Measurements from ENCODE around the gene CAMTA1.

Gene CAMTA1

GRCh38 chr1:7610106-7610731, 825.0 kb downstream of the CAMTA1 start:
- no peak for DNase-seq (ENCODE audit: low read depth, low spot score)

- DNase-seq (ENCODE audit: low read depth, low spot score), result no peak
These were observed 825.7 kb downstream of the CAMTA1 start for GRCh38 chr1:7610936-7611335.

DNA sequence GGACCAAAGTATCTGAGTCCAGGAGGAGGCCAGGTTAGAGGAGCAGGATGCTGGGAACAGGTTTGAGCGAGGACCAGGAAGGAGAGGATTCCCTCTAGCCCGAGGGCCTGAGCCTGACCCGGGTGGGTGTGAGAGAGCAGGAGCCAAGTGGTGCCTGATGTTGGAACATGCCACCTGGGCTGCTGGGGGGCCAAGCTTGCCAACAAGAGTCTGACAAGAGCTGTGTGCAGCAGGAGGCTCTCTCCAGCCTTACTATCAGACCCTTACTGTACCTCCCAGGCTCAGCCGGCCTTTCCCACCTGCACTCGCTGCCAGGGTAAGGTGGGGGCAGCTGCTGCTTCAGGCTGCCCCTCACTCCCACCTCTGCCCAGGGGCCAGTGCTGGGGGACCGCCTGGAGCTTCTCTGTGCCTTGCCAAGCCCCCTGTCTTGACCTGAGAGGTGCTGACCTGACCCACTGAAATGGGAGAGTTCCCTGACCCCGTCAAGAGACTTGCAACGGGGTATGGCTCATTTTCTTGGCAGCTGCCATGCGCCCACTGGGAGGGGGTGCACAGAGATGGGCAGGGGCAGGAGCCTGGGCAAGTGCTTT, 826.3 kb downstream of the CAMTA1 start:
- no peak for DNase-seq (ENCODE audit: low read depth, low spot score)

DNA sequence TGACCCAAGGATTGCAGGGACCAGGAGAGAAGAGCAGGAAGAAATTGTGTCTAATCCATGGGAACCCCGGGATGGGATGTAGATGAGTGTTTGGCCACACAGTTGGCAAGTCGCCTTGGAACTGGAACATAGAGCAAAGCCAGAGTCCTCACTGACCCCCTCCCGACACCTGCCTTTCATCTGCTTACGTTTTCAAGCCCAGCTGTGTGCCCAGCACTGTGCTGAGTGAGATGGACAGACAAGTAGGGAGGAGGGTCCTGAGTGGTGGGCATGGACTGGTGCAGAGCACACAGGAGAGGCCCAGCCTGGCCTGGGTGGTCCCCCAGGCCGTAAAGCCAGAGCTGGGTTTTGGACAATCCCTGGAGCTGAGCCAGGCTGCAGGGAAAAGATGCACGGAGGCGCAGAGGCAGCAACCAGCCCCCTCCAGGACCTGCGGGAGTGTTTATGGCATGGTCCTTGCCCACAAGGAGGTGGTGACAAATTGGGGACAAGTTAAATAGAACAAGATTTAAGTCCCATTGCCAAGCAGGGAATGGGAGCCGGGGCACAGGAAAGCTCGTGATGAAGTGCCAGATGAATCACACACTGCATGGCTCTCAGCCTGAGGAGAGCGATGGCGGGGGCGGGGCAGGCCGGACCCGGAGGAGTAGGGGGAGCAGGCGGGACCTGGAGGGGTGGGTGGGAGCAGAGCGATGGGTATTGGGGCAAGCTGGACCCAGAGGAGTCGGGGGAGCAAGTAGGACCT, 828.0 kb downstream of the CAMTA1 start:
- DNase-seq (ENCODE audit: low read depth, low spot score), result no peak

DNA sequence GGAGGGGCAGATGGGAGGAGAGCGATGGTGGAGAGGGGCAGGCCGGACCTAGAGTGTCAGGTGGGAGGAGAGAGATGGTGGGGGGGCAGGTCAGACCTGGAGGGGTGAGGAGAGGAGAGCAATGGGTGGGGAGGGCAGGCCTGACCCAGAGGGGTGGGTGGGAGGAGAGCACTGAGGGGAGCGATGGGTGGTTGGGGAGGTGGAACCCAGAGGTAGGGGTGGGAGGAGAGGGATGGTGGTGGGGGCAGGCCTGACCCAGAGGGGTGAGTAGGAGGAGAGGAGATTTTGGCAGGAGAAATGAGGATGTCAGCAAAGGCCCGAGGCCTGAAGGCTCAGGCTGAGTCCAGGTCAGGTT, 828.6 kb downstream of the CAMTA1 start:
- DNase-seq (ENCODE audit: low read depth, low spot score), result no peak

- DNase-seq (ENCODE audit: low read depth, low spot score), result no peak
These were observed 829.4 kb downstream of the CAMTA1 start for GRCh38 chr1:7614576-7615074.

DNA sequence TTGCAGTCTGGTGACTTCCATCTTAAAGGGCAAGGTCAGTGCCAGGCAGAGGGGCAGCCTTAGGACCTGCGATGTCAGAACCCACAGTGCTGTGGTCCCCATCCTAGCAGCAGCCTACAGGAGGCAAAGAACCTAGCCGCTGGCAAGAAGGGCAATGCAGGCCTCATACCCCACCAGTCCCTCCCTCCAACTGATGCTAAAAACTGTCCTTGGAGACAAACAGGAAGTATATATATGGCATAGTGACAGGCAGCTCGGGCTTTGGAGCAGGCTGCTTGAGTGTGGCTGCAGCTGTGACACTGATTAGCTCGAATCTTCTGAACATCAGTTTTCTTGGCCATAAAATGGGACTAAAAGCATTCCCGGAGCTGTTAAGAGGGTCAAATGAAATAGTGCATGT, 829.9 kb downstream of the CAMTA1 start:
- DNase-seq (ENCODE audit: low read depth, low spot score), result no peak

DNA sequence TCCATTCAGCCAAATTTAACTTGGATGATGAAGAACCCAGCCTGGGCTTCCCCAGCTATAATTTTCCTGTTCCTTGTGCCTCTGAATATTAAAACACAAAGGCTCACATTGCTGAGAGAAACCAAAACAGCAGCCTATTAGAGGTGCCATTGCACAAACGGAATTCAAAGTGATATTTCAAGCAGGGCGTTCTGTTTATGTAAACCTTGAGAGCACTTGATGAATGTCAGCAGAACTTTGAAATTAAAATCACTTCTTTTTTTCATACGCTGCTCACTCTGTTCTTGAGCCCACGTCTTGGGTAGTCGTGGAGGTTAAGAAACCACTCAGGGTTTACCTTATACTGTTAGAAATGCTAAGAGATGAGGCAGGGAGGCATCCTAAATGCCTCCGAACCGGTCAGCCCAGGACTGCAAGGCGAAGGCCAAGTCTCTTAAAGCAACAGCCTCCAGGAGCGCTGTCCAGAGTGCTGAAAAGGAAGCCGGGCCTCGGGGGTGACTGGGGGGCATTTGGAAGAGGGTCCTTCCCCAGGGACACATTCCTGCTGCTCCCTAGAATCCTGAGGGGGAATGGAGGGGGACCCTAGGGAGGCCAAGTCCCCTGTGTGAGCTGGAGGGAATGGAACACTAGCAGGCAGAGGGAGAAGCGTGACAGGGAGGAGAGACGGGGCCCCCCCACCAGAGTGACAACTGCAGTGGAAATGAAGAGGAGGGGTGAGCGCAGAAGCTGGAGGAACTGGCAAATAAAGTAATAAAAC, 831.0 kb downstream of the CAMTA1 start:
- no peak for DNase-seq (ENCODE audit: low read depth, low spot score)

DNA sequence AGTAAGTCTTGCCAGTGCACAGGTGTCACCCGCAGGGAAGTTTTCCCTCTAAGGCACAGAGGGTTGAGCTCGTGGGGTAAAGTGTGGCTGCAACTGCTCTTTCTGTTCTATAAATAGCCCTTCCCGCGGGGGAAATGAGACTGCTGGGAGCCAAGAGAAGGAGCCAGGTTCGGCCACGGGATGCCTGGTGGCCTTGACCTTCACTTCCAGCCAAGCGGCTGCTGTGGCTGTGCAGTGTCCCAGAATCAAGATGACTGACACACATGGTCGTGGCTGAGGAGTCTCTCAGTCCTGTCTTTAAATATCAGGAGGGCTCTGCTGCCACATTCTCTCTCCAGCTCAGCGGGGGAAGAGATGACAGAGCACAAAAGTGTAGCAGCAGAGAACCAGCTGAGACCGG, 831.7 kb downstream of the CAMTA1 start:
- no peak for DNase-seq (ENCODE audit: low read depth, low spot score)

DNA sequence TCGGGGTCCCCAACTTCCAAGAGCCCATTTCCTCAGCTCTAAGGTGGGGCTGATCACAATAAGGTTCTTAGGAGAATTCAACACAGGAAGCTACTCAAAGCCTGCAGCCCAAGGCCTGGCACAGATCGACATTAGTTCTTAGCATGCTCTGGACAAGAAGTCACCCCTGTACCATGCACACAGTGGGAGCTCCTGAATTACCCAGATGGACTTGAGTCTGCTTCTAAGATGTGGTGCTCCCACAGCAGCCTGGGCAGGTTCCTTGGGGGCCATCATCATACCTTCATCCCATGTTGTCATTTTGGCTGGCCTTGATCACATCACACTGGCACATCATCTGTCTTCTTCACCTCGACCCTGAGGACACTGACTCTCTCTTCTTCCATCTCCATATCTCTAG, 832.6 kb downstream of the CAMTA1 start:
- DNase-seq (ENCODE audit: low read depth, low spot score), result no peak

DNA sequence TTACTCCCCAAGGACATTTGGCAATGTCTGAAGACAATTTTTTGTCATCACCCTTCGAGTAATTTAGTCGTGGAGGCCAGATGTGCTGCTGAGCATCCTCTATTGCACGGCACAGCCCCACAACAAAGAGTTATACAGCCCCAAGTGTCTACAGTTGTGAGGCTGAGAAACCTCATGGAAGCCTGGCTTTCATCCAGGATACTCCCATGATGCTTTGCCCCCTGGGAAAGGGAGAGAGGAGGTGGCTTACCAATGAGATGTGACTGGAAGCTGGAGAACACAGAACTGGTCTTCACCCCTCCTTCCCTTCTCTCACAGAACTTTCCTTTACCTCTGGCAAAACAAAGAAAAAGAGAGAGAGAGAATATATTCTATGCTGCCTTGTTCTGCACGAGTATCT, 834.9 kb downstream of the CAMTA1 start:
- DNase-seq (ENCODE audit: low read depth, low spot score), result no peak

GRCh38 chr1:7621334-7622219, 836.3 kb downstream of the CAMTA1 start:
- no peak for DNase-seq (ENCODE audit: low read depth, low spot score)

DNA sequence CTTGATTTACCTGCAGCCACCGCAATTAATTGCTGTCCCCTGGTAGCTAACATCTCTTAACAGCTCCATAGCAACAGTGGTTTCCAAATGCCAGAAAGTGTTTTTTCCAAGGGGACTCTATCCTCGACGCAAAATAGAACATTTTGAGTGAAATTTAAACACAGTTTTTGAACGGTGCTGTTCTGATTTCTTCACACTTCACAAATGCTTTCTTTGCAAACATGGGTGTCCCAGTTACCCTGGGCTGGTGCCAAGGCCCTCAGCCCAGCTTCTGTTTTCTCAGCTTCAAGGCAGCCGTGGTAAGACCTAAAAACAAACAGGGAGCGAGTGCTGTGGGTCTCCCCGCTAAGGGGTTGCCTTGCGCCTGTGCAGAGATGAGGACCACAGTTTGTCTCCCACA, 838.6 kb downstream of the CAMTA1 start:
- no peak for DNase-seq (ENCODE audit: low read depth, low spot score)

- no peak for DNase-seq (ENCODE audit: low read depth, low spot score)
These were observed 839.6 kb downstream of the CAMTA1 start for GRCh38 chr1:7624791-7625355.

DNA sequence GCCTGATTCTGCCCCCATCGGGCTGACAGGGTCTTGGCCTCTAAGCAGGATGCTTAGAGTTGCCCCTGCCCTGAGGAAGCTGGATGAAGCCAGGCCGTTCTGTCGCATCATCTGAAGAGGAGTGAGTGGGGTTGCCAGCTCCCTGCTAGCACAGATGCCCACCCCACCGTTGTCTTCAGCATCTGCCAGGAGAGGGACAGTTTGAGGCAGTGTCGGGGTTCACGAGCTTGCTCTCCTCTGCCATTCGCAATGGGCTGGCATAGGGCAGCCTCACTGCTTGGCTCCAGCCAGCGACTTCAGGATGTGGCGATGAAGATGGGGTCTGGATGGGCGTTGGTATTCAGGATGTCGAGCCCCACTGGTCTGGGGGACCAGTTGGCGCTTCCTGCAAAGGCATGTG, 840.1 kb downstream of the CAMTA1 start:
- DNase-seq (ENCODE audit: low read depth, low spot score), result no peak

- DNase-seq (ENCODE audit: low read depth, low spot score), result no peak
These were observed 843.0 kb downstream of the CAMTA1 start for GRCh38 chr1:7628273-7628672.

DNA sequence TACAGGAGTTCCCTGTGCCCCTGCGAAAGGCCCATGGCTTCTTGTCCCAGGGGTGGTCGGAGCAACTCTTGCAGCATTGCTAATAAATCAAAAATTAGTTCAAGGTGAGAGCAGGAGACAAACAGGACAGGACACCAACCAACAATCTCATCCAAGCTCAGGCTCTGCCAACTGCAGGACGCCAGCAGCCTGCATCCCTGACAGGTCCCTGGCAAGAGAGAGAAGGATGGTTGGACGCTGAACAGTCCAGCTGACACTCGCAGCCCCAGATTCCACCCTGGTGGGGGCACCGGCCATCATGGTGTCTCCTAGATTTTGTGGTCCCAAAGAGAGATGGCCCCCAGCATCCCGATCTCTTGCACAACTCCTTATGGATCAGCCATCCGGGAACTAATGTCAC, 843.8 kb downstream of the CAMTA1 start:
- DNase-seq (ENCODE audit: low read depth, low spot score), result no peak

DNA sequence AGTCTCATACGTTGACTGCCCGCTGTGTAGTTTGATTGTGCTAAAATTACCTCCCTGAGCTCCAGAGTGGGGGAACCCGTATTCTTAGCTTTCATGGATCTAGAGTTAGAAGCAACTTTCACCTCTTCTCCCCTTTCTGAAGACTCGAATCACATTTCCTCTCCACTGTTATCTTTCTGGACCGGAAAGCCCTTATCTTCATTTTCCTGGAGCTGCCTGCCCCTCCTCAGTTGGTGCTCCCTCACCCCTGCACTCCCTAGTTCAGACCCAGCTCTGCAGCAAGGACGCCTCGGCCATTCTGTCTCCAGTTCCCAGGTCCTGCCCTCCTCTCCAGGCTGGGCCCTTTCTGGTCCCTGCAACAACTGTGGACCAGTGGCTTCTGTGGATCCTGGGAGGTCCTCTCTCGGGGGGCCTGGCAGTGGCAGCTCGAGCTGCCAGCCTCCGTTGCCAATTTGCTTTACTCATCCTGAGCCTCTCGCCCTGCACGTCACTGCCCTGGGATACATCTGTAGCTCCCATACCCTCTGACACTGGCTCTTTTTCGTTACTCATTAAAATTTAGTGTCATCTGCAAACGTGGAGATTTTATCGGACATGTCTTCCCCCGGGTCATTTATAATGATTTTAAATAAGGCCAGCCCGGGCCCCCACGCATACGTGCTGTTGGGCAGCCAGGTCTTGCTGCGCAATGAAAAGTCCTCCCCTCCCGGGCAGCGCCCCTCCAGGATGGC, 844.4 kb downstream of the CAMTA1 start:
- no peak for DNase-seq (ENCODE audit: low read depth, low spot score)

DNA sequence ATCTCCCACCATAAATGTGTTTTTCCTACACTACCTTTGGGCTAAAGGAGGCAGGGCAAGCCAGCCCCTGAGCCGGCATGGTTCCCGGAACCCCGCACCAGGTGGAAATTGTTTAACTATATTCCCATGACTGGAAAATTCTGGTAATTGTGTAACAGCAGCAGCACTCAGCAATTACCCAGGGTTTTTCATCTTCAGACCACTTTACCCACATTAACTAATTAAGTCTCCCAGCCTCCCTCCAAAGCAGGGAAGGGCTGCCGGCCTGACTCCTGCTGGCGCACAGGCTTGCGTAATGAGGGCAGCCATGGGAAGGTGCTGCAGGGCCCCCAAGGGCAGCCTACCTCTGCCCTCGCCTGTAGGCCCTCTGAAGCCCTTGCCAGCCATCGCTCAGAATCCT, 845.1 kb downstream of the CAMTA1 start:
- DNase-seq (ENCODE audit: low read depth, low spot score), result no peak

DNA sequence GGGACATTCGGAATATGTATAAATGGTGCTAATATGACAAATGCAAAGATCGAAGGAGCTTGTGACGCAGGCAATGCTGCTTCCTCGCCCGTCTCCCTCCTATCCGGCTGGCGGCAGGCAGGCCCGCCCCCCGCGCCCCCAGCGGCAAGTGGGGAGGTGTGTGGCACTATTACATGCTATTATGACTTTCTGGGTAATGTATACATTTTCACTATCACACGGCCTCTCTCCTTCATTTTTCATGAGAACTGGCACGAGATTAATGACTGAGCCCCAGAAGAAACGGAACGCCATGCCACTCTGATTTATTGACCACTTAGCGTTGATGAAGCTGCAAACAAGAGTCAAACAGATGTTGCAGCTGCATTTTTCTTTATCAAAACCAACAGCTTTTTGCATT, 846.9 kb downstream of the CAMTA1 start:
- no peak for DNase-seq (ENCODE audit: low read depth, low spot score)
